ENCODE data around the gene SGPP1. TPM values are rescaled to one million over a fixed set of nuclear protein-coding genes. Genes with fewer than 3 reads are reported as not detected.
A peak's percentile ranks its signal among the peaks of the same experiment; 100 is the strongest.

SGPP1 gene
- total and polyA plus RNA-seq, 7 experiments from 2014 or later, result 11.5 to 17.7 (median 15.5) TPM

DNA sequence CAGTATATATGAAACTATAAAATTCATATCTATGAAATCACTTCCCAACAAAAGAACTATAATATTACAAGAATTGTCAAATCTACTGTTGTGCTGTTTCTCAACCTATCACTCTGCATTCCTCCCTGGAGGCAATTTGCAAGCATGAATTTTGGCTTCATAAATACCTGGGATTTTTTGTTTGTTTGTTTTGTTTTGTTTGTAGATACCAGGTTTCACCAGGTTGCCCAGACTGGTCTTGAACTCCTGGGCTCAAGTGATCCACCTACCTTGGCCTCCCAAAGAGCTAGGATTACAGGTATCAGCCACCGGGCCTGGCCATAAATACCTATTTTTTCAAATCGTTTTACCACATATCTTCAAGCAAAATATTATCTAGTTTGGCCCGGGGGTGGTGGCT, 38.7 kb downstream of the SGPP1 start:
- Histone ChIP-seq H3K4me1 (ENCODE audit: control insufficient read depth in 2 of 2, insufficient read depth in 2 of 2, low read length in 2 of 2) (no peaks in the 10 kb centered on the region), H3K27me3 (ENCODE audit: control insufficient read depth in 2 of 2, insufficient read depth in 2 of 2, low read length in 2 of 2) (no peaks in the 10 kb centered on the region), H3K4me3 (ENCODE audit: low read length) (no peak overlapping the region), H3K9me3 (ENCODE audit: control insufficient read depth in 2 of 3, low read length in 3 of 3) (no peaks in the 10 kb centered on the region), H3K36me3 (ENCODE audit: control insufficient read depth in 2 of 3, insufficient read depth in 3 of 3, low read length in 3 of 3) (peaks cover 0 to 5% (median 0%) of the 10 kb centered on the region in 3 experiments), H3K27ac (ENCODE audit: low read depth, low read length) (no peak overlapping the region)
- no peak overlapping the region for H3K4me3 Mint-ChIP-seq
- intact Hi-C loops (cut with micrococcal nuclease), result loop anchor here in 1 of 2 donors (5.0 kb wide), 1 partner anchor 38 kb away; the partner anchor contains the start of gene SGPP1
- DNase-seq (no peak), ATAC-seq (no peak)
- H3K4me1 Mint-ChIP-seq, result peaks cover 0 to 5% (median 4%) of the 10 kb centered on the region in 7 donors
- H3K27ac Mint-ChIP-seq, result no peak overlapping the region
- CTCF ChIA-PET, result interaction anchor here (0.7 kb wide), 1 partner anchor 76 kb away, joined by 6 read pairs; no protein-coding TSS in a partner anchor
- H3K36me3 Mint-ChIP-seq, result peaks cover 4 to 32% (median 19%) of the 10 kb centered on the region in 5 donors
- POLR2A ChIA-PET, result interaction anchor here (1.1 kb wide), 1 partner anchor 39 kb away, joined by 3 read pairs; no protein-coding TSS in a partner anchor
- H3K9me3 Mint-ChIP-seq, result no peaks in the 10 kb centered on the region
- H3K27me3 Mint-ChIP-seq, result no peaks in the 10 kb centered on the region

GRCh38 chr14:63686926-63687325, 40.9 kb downstream of the SGPP1 start:
- POLR2A ChIA-PET, result interaction anchor here (0.7 kb wide), 1 partner anchor 9 kb away, joined by 5 read pairs; no protein-coding TSS in a partner anchor

DNA sequence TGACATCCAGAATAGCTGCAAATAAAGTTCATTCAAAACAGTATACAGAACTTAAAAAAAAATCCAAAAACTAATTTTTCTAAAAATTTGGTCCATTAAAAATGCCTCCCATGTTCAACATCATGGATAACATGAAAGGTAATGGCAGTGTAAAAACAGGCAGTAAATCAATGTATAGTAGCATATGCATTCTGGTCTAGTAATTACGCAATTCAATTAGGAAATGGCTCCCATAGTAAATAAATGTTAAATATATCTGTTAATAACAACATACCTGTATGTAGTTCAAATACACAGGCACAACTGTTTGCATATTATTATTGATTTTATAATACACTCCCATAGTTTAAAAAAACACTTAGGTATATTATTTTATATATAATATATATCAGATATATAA, 42.5 kb downstream of the SGPP1 start:
- Mint-ChIP-seq H3K27ac (no peak overlapping the region), H3K27me3 (no peaks in the 10 kb centered on the region), H3K9me3 (no peaks in the 10 kb centered on the region), H3K4me1 (peaks cover 0 to 5% (median 0%) of the 10 kb centered on the region in 7 donors), H3K4me3 (no peak overlapping the region), H3K36me3 (peaks cover 4 to 32% (median 21%) of the 10 kb centered on the region in 5 donors)
- peaks cover 0 to 5% (median 0%) of the 10 kb centered on the region in 3 experiments for H3K36me3 ChIP-seq (ENCODE audit: control insufficient read depth in 2 of 3, insufficient read depth in 3 of 3, low read length in 3 of 3)
- CTCF ChIA-PET, result no interaction called here
- no peak for DNase-seq
- POLR2A ChIA-PET, result no interaction called here
- no peak overlapping the region for H3K4me3 ChIP-seq (ENCODE audit: low read length)
- intact Hi-C loops (cut with micrococcal nuclease), result loop anchor here in 1 of 2 donors (5.0 kb wide), 1 partner anchor 42 kb away; the partner anchor contains the start of gene SGPP1
- no peak for ATAC-seq
- no peaks in the 10 kb centered on the region for H3K9me3 ChIP-seq (ENCODE audit: control insufficient read depth in 2 of 3, low read length in 3 of 3)
- no peaks in the 10 kb centered on the region for H3K4me1 ChIP-seq (ENCODE audit: control insufficient read depth in 2 of 2, insufficient read depth in 2 of 2, low read length in 2 of 2)
- H3K27me3 ChIP-seq (ENCODE audit: control insufficient read depth in 2 of 2, insufficient read depth in 2 of 2, low read length in 2 of 2), result no peaks in the 10 kb centered on the region
- no peak overlapping the region for H3K27ac ChIP-seq (ENCODE audit: low read depth, low read length)

More at GRCh38 chr14:63686926-63687325, 40.9 kb downstream of the SGPP1 start:
- Histone ChIP-seq H3K27ac (ENCODE audit: low read depth, low read length) (no peak overlapping the region), H3K27me3 (ENCODE audit: control insufficient read depth in 2 of 2, insufficient read depth in 2 of 2, low read length in 2 of 2) (no peaks in the 10 kb centered on the region), H3K9me3 (ENCODE audit: control insufficient read depth in 2 of 3, low read length in 3 of 3) (no peaks in the 10 kb centered on the region), H3K36me3 (ENCODE audit: control insufficient read depth in 2 of 3, insufficient read depth in 3 of 3, low read length in 3 of 3) (peaks cover 0 to 5% (median 0%) of the 10 kb centered on the region in 3 experiments), H3K4me1 (ENCODE audit: control insufficient read depth in 2 of 2, insufficient read depth in 2 of 2, low read length in 2 of 2) (no peaks in the 10 kb centered on the region), H3K4me3 (ENCODE audit: low read length) (no peak overlapping the region)
- intact Hi-C loops (cut with micrococcal nuclease), result loop anchor here in 1 of 2 donors (5.0 kb wide), 1 partner anchor 40 kb away; the partner anchor contains the start of gene SGPP1
- ATAC-seq (no peak), DNase-seq (no peak)
- Mint-ChIP-seq H3K27ac (peak overlapping the region in 1 of 9 donors; percentile 62), H3K27me3 (no peaks in the 10 kb centered on the region), H3K36me3 (peaks cover 4 to 34% (median 19%) of the 10 kb centered on the region in 5 donors), H3K4me3 (no peak overlapping the region), H3K9me3 (no peaks in the 10 kb centered on the region), H3K4me1 (peaks cover 0 to 5% (median 0%) of the 10 kb centered on the region in 7 donors)
- CTCF ChIA-PET, result interaction anchor here (0.6 kb wide), 1 partner anchor 36 kb away, joined by 4 read pairs; no protein-coding TSS in a partner anchor

DNA sequence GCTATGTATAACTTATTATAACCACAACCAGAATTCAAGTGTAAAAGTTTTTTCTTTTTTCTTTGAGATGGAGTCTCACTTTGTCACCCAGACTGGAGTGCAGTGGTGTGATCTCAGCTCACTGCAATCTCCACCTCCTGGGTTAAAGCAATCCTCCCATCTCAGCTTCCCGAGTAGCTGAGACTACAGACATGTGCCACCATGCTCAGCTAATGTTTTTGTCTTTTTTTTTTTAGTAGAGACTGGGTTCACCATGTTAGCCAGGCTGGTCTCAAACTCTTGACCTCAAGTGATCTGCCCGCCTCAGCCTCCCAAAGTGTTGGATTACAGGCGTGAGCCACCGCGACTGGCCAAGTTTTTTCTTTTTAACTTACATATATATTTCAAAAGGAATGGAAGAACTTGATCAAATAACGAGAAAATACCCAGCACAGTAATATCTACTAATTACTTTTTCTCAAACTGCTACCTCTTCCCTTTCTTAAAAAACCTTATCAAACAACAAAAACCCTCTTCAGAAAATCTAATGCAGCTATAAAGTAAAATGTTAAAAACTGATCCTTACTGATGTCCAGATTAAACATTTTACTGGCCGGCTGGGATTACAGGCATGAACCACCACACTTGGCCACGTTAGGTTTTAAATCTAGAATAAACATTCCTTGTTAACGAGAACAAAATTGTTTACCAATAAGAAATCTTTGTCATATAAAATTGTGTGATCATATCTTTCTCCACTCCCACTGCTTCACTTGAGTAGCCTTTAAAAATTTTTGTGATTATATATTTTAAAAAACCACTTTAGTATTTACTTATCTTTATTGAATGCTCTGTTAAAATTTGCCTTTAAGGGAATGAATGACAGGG, 44.9 kb downstream of the SGPP1 start:
- CTCF ChIA-PET, result no interaction called here
- Mint-ChIP-seq H3K4me1 (peaks cover 0 to 5% (median 2%) of the 10 kb centered on the region in 7 donors), H3K27ac (no peak overlapping the region), H3K27me3 (no peaks in the 10 kb centered on the region), H3K36me3 (peaks cover 4 to 39% (median 21%) of the 10 kb centered on the region in 5 donors), H3K9me3 (peaks cover 0 to 1% (median 0%) of the 10 kb centered on the region in 11 donors), H3K4me3 (no peak overlapping the region)
- Histone ChIP-seq H3K9me3 (ENCODE audit: control insufficient read depth in 2 of 3, low read length in 3 of 3) (no peaks in the 10 kb centered on the region), H3K27me3 (ENCODE audit: control insufficient read depth in 2 of 2, insufficient read depth in 2 of 2, low read length in 2 of 2) (no peaks in the 10 kb centered on the region), H3K4me3 (ENCODE audit: low read length) (no peak overlapping the region), H3K4me1 (ENCODE audit: control insufficient read depth in 2 of 2, insufficient read depth in 2 of 2, low read length in 2 of 2) (no peaks in the 10 kb centered on the region), H3K36me3 (ENCODE audit: control insufficient read depth in 2 of 3, insufficient read depth in 3 of 3, low read length in 3 of 3) (peaks cover 0 to 5% (median 0%) of the 10 kb centered on the region in 3 experiments), H3K27ac (ENCODE audit: low read depth, low read length) (no peak overlapping the region)
- POLR2A ChIA-PET, result interaction anchor here (0.9 to 1.3 kb wide), 2 partner anchors 33 to 41 kb away, joined by 3 to 4 read pairs; partner anchors contain the start of gene WDR89
- intact Hi-C loops (cut with micrococcal nuclease), result loop anchor here in 1 of 2 donors (2.0 kb wide), 1 partner anchor 14 kb away; no protein-coding TSS in a partner anchor
- no peak for DNase-seq
- no peak for ATAC-seq

DNA sequence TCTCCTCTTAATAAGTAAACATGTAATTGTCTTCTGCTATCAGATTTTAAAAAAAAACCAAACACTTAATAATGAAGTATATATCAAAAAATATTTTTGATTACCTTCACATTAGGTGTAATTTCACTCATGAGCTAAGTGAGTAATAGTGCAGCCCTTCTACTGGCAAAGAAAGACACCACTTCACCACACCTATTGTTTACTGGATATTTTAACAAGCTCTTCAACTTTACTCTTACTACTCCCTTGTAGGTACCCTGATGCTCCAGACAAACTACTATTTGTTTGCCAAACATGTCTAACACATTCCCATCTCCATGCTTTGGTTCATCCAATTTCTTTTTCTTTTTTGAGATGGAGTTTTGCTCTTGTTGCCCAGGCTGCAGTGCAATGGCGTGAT, 49.3 kb downstream of the SGPP1 start:
- no peak for DNase-seq
- Histone ChIP-seq H3K4me1 (ENCODE audit: control insufficient read depth in 2 of 2, insufficient read depth in 2 of 2, low read length in 2 of 2) (no peaks in the 10 kb centered on the region), H3K27ac (ENCODE audit: low read depth, low read length) (no peak overlapping the region), H3K9me3 (ENCODE audit: control insufficient read depth in 2 of 3, low read length in 3 of 3) (no peaks in the 10 kb centered on the region), H3K27me3 (ENCODE audit: control insufficient read depth in 2 of 2, insufficient read depth in 2 of 2, low read length in 2 of 2) (no peaks in the 10 kb centered on the region), H3K36me3 (ENCODE audit: control insufficient read depth in 2 of 3, insufficient read depth in 3 of 3, low read length in 3 of 3) (no peaks in the 10 kb centered on the region), H3K4me3 (ENCODE audit: low read length) (no peak overlapping the region)
- intact Hi-C loops (cut with micrococcal nuclease), result no loop called here
- no peak for ATAC-seq
- Mint-ChIP-seq H3K9me3 (peaks cover 0 to 1% (median 0%) of the 10 kb centered on the region in 11 donors), H3K36me3 (peaks cover 0 to 38% (median 18%) of the 10 kb centered on the region in 5 donors), H3K4me3 (no peak overlapping the region), H3K4me1 (peaks cover 0 to 4% (median 0%) of the 10 kb centered on the region in 7 donors), H3K27ac (peak overlapping the region in 2 of 9 donors; percentile 36 to 41), H3K27me3 (no peaks in the 10 kb centered on the region)
- CTCF ChIA-PET, result no interaction called here
- POLR2A ChIA-PET, result interaction anchor here (0.6 to 1.3 kb wide), 3 partner anchors 28 to 239 kb away, joined by 3 to 6 read pairs (median 3); no protein-coding TSS in a partner anchor

GRCh38 chr14:63677891-63678379, 49.9 kb downstream of the SGPP1 start:
- ChIA-PET CTCF (no interaction called here), POLR2A (interaction anchor here (0.6 to 1.3 kb wide), 4 partner anchors 9 to 239 kb away, joined by 3 to 6 read pairs (median 4); no protein-coding TSS in a partner anchor)
- H3K4me3 Mint-ChIP-seq, result no peak overlapping the region
- intact Hi-C loops (cut with micrococcal nuclease), result no loop called here
- H3K27me3 Mint-ChIP-seq, result no peaks in the 10 kb centered on the region
- H3K36me3 ChIP-seq (ENCODE audit: control insufficient read depth in 2 of 3, insufficient read depth in 3 of 3, low read length in 3 of 3), result no peaks in the 10 kb centered on the region
- DNase-seq (no peak), ATAC-seq (no peak)
- H3K36me3 Mint-ChIP-seq, result peaks cover 0 to 38% (median 18%) of the 10 kb centered on the region in 5 donors
- H3K9me3 ChIP-seq (ENCODE audit: control insufficient read depth in 2 of 3, low read length in 3 of 3), result no peaks in the 10 kb centered on the region
- no peaks in the 10 kb centered on the region for H3K4me1 ChIP-seq (ENCODE audit: control insufficient read depth in 2 of 2, insufficient read depth in 2 of 2, low read length in 2 of 2)
- peak overlapping the region in 1 of 9 donors; percentile 72 for H3K27ac Mint-ChIP-seq
- H3K4me3 ChIP-seq (ENCODE audit: low read length), result no peak overlapping the region
- peaks cover 0 to 4% (median 0%) of the 10 kb centered on the region in 7 donors for H3K4me1 Mint-ChIP-seq
- H3K27me3 ChIP-seq (ENCODE audit: control insufficient read depth in 2 of 2, insufficient read depth in 2 of 2, low read length in 2 of 2), result no peaks in the 10 kb centered on the region
- H3K27ac ChIP-seq (ENCODE audit: low read depth, low read length), result no peak overlapping the region
- H3K9me3 Mint-ChIP-seq, result peaks cover 0 to 1% (median 0%) of the 10 kb centered on the region in 11 donors

Data from naive thymus-derived CD4-positive, alpha-beta T cell (primary cell).